GM12878 (cell line): ENCODE data around the gene TOR2A. TPM values are rescaled to one million over a fixed set of nuclear protein-coding genes. Genes with fewer than 3 reads are reported as not detected.

Experiments
- ATAC-seq: fragments of 200-7000 bp; cut with Tn5 transposase; 3 replicates; pipeline ENCODE4 v1.9.1; 2020; ENCODE audit warnings: mild to moderate bottlenecking, moderate library complexity
- BruUV-seq: library from RNA; stranded (reverse); fragments of 400-500 nt; replicated peaks from 2 replicates; lab custom pipeline; 2021; lab: Mats Ljungman, UMichigan
- CTCF ChIA-PET: fragments of 300-600 bp; sonication (Branson Sonifier 250); formaldehyde crosslinking; extraction: SDS; loops from one replicate; lab custom pipeline; 2021; ENCODE audit warnings: inconsistent platforms; lab: Yijun Ruan, JAX
- POLR2A ChIA-PET: fragments of 350-600 bp; formaldehyde crosslinking; extraction: SDS; loops from one replicate; lab custom pipeline; 2021; ENCODE audit warnings: inconsistent platforms; lab: Charles Lee
- RAD21 ChIA-PET: fragments of 300-600 bp; sonication (Branson Sonifier 250); formaldehyde crosslinking; loops from one replicate; lab custom pipeline; 2023; ENCODE audit warnings: antibody characterized with exemption; ENCODE audit not compliant: unreplicated experiment; lab: Charles Lee
- SMC1A ChIA-PET: fragments of 300-600 bp; sonication (Branson Sonifier 250); formaldehyde crosslinking; loops from one replicate; lab custom pipeline; 2023; ENCODE audit not compliant: unreplicated experiment, uncharacterized antibody; lab: Charles Lee
- DNase-seq: peaks from one replicate; pipeline ENCODE4 v3.0.0-alpha.2; 2011; ENCODE audit warnings: low read depth, low spot score
- FAIRE-seq: peaks from 3 replicates; lab custom pipeline; 2011; peaks lifted over from hg19 to GRCh38; lab: Jason Lieb, UNC
- H2AFZ ChIP-seq: 2 replicates; pipeline ENCODE4 v1.6.0; 2011; ENCODE audit warnings: low read depth, low read length, control low read depth; ENCODE audit not compliant: control insufficient read depth
- H3K27ac ChIP-seq: 2 replicates; pipeline ENCODE4 v1.5.1; 2011; ENCODE audit warnings: control low read depth; ENCODE audit not compliant: control insufficient read depth, insufficient read depth
- H3K27me3 ChIP-seq, 2 experiments: replicated peaks in 1 of 2; 2 replicates each; pipeline versions ENCODE4 v1.6.0 to v1.6.1; 2011; ENCODE audit warnings: low read length in 1 of 2; ENCODE audit not compliant: control insufficient read depth in 2 of 2, insufficient read depth in 2 of 2
- H3K36me3 ChIP-seq, 2 experiments: 2 replicates each; pipeline ENCODE4 v1.5.1; 2011; ENCODE audit warnings: low read length in 1 of 2; ENCODE audit not compliant: control insufficient read depth in 2 of 2, insufficient read depth in 2 of 2
- H3K4me1 ChIP-seq: 2 replicates; pipeline ENCODE4 v1.6.1; 2011; ENCODE audit warnings: mild to moderate bottlenecking, low read length, moderate library complexity, mixed read lengths; ENCODE audit not compliant: control insufficient read depth, insufficient read depth
- H3K4me2 ChIP-seq: 2 replicates; pipeline ENCODE4 v1.6.0; 2011; ENCODE audit warnings: control low read depth; ENCODE audit not compliant: control insufficient read depth, insufficient read depth
- H3K4me3 ChIP-seq: fragments of 200-600 bp; sonication (generic); 2 replicates; pipeline ENCODE4 v1.5.1; 2016
- H3K79me2 ChIP-seq: 2 replicates; pipeline ENCODE4 v1.6.0; 2011; ENCODE audit warnings: low read length; ENCODE audit not compliant: control insufficient read depth, insufficient read depth
- H3K9ac ChIP-seq: 2 replicates; pipeline ENCODE4 v1.8.0; 2011; ENCODE audit warnings: low read length, control low read depth, mixed read lengths; ENCODE audit not compliant: control insufficient read depth, insufficient read depth
- H3K9me3 ChIP-seq: replicated peaks from 3 replicates; pipeline ENCODE4 v1.5.1; 2011; ENCODE audit warnings: mild to moderate bottlenecking, low read length; ENCODE audit not compliant: control insufficient read depth, insufficient read depth
- H4K20me1 ChIP-seq: 2 replicates; pipeline ENCODE4 v1.6.0; 2011; ENCODE audit not compliant: control insufficient read depth, insufficient read depth
- BMI1 ChIP-seq: fragments of 450-650 bp; IDR thresholded peaks from 2 replicates; pipeline ENCODE4 v1.6.1; 2016; ENCODE audit warnings: mild to moderate bottlenecking, moderate library complexity, borderline replicate concordance
- EZH2 ChIP-seq: IDR thresholded peaks from 2 replicates; pipeline ENCODE4 v1.6.1; 2012; ENCODE audit warnings: low read depth, mild to moderate bottlenecking, control low read depth, inconsistent platforms, low read length, borderline replicate concordance; ENCODE audit not compliant: control insufficient read depth
- FOXM1 ChIP-seq: IDR thresholded peaks from 2 replicates; pipeline ENCODE4 v1.6.1; 2012; ENCODE audit warnings: low read depth, mild to moderate bottlenecking, inconsistent platforms, low read length, moderate library complexity
- HCFC1 ChIP-seq: fragments of 150-350 bp; IDR thresholded peaks from 2 replicates; pipeline ENCODE4 v1.6.1; 2014; ENCODE audit warnings: low read length
- HDGF ChIP-seq: fragments of 450-650 bp; IDR thresholded peaks from 2 replicates; pipeline ENCODE4 v1.6.1; 2016; ENCODE audit warnings: antibody characterized with exemption
- LARP7 ChIP-seq: fragments of 450-650 bp; IDR thresholded peaks from 2 replicates; pipeline ENCODE4 v1.6.1; 2017; ENCODE audit warnings: mild to moderate bottlenecking
- MYB ChIP-seq: fragments of 150-350 bp; IDR thresholded peaks from 2 replicates; pipeline ENCODE4 v1.6.1; 2014; ENCODE audit warnings: mild to moderate bottlenecking, low read depth, low read length, borderline replicate concordance
- NFIC ChIP-seq: IDR thresholded peaks from 2 replicates; pipeline ENCODE4 v1.6.1; 2012; ENCODE audit warnings: low read depth, mild to moderate bottlenecking, inconsistent platforms, low read length, moderate library complexity
- PAX5 ChIP-seq: IDR thresholded peaks from 2 replicates; pipeline ENCODE4 v1.6.1; 2011; ENCODE audit warnings: low read depth, low read length, borderline replicate concordance
- SMARCA5 ChIP-seq: fragments of 450-650 bp; IDR thresholded peaks from 2 replicates; pipeline ENCODE4 v1.6.1; 2017; ENCODE audit warnings: mild to moderate bottlenecking
- SP1 ChIP-seq: IDR thresholded peaks from one replicate; pipeline ENCODE4 v1.6.1; 2011; ENCODE audit warnings: low read depth, low read length
- ZBTB33 ChIP-seq: fragments of 450-650 bp; IDR thresholded peaks from 2 replicates; pipeline ENCODE4 v1.6.1; 2017; ENCODE audit warnings: mild to moderate bottlenecking
- ZNF217 ChIP-seq: fragments of 450-650 bp; IDR thresholded peaks from 2 replicates; pipeline ENCODE4 v1.6.1; 2017; ENCODE audit warnings: antibody characterized with exemption, mild to moderate bottlenecking
- whole genome bisulfite sequencing: methylation state at CpG from one replicate; pipeline ENCODE4 v1.1.6; 2016; ENCODE audit warnings: low lambda C conversion rate; ENCODE audit not compliant: insufficient replicate concordance, insufficient coverage; ENCODE audit errors: missing lambda C conversion rate; 5-methylcytosine and 5-hydroxymethylcytosine counted together
- in situ Hi-C: fragments of 300-500 bp; cut with MboI; formaldehyde crosslinking; loops from 9 replicates; pipeline ENCODE4 v1.14.3; 2018; ENCODE audit warnings: mixed read lengths
- intact Hi-C: fragments of 100-400 bp; cut with micrococcal nuclease; formaldehyde crosslinking; loops from one replicate; pipeline ENCODE4 v1.14.2; 2022; ENCODE audit not compliant: unreplicated experiment
- polyA plus RNA-seq, 11 experiments: library from polyadenylated mRNA; depleted of rRNA in 4 of 11; unstranded in 6 of 11; stranded (reverse) in 5 of 11; fragments of >200 nt; fragmentation: Nextera tagmentation in 4 of 11; fragmentation: Illumina TruSeq in 1 of 11; extraction: Ambion mirVana in 4 of 11; extraction: Trizol in 1 of 11; gene quantifications; 1 replicate in 1 of 11; 2 replicates in 10 of 11; pipeline versions ENCODE4 v1.2.1 to v1.2.3, GENCODE V29; 2011 to 2016; ENCODE audit warnings: inconsistent platforms in 2 of 11, missing spikeins in 2 of 11, low read depth in 1 of 11
- total RNA-seq, 4 experiments: library from RNA; depleted of rRNA in 3 of 4; stranded (reverse); fragments of >200 nt in 3 of 4; fragmentation: Illumina TruSeq in 1 of 4; extraction: Trizol in 1 of 4; gene quantifications; 2 replicates each; pipeline versions ENCODE4 v1.2.1 to v1.2.3, GENCODE V29; 2013 to 2021
- TF ChIP-seq, protein P1 (sequence below): IDR thresholded peaks from 2 replicates; pipeline ENCODE4 v1.6.1; 2011; ENCODE audit warnings: low read depth, mild to moderate bottlenecking, low read length, moderate library complexity, borderline replicate concordance; ENCODE audit errors: extremely low read depth

TOR2A gene
- total and polyA plus RNA-seq, 10 of the 15 experiments (the other 5 are each of a cell fraction or from before 2014, with no cell fraction given) = 0.52 to 23.7 (median 8.5) TPM

DNA sequence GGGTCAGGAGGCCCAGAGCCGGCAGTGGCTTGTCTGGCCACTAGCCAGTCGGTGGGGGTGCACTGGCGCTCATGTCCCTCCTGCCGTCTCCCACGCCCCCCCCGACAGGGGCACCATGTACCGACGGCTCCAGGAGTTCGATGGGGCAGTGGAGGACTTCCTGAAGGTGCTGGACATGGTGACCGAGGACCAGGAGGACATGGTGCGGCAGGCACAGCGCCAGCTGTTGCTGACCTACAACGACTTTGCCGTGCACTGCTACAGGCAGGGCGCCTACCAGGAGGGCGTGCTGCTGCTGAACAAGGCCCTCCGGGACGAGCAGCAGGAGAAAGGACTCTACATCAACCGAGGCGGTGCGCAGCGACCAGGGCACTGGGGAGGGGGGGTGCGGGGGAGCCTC is 11.1 kb downstream of the TOR2A start:
- ChIA-PET POLR2A (no interaction called here), CTCF (no interaction called here), SMC1A (no interaction called here), RAD21 (no interaction called here)
- Histone ChIP-seq H3K4me2 (no peak overlapping the region), H3K4me3 (no peak overlapping the region), H3K9me3 (no peaks in the 10 kb centered on the region), H3K4me1 (no peaks in the 10 kb centered on the region), H2AFZ (no peak overlapping the region), H3K9ac (no peak overlapping the region), H3K27me3 (no peaks in the 10 kb centered on the region), H4K20me1 (no peaks in the 10 kb centered on the region), H3K79me2 (no peaks in the 10 kb centered on the region), H3K27ac (no peak overlapping the region), H3K36me3 (no peaks in the 10 kb centered on the region)
- intact Hi-C loops (no loop called here), in situ Hi-C loops (no loop called here)
- DNase-seq (no peak), ATAC-seq (no peak), FAIRE-seq (no peak)
- WGBS = 41% methylated on average over 23 of the region's 23 CpGs
- TF ChIP-seq SMARCA5 (no peak), LARP7 (no peak)
- no TSS peak for BruUV-seq

DNA sequence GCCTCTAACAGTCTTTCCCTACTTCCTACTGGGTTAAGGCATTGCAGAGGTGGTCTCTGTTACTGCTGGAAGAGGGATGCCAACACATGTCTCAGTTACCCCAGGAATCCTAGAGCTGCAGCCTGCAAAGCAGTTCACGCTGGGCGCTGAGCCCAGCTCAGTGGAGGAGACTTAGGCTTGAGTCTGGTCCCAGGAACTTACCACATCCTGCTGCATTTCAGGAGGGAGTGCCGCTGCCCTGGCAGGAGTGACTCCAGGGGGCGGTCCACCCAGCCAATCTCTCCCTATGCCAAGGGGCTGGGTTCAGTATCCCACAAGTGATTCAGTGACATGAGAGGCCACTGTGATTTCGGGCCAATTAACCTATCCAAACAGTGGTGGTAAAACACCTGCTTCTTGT is 11.7 kb downstream of the TOR2A start:
- no peak for ATAC-seq
- CTCF ChIA-PET = no interaction called here
- TF ChIP-seq HCFC1 (no peak), ZBTB33 (no peak), ZNF217 (no peak), SP1 (no peak), MYB (no peak), EZH2 (no peak), PAX5 (no peak), FOXM1 (no peak), NFIC (no peak), BMI1 (no peak), HDGF (no peak)
- TF ChIP-seq, protein P1, sequence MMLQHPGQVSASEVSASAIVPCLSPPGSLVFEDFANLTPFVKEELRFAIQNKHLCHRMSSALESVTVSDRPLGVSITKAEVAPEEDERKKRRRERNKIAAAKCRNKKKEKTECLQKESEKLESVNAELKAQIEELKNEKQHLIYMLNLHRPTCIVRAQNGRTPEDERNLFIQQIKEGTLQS = no peak
- Histone ChIP-seq H3K27me3 (no peaks in the 10 kb centered on the region), H3K9ac (no peak overlapping the region), H3K4me2 (no peak overlapping the region), H3K4me3 (no peak overlapping the region), H4K20me1 (no peaks in the 10 kb centered on the region), H3K4me1 (no peaks in the 10 kb centered on the region), H3K9me3 (no peaks in the 10 kb centered on the region), H3K27ac (no peak overlapping the region), H3K36me3 (no peaks in the 10 kb centered on the region), H2AFZ (no peak overlapping the region), H3K79me2 (no peaks in the 10 kb centered on the region)
- no TSS peak for BruUV-seq
- no peak for DNase-seq
- SMC1A ChIA-PET = no interaction called here
- POLR2A ChIA-PET = no interaction called here
- in situ Hi-C loops (no loop called here), intact Hi-C loops (no loop called here)
- no peak for FAIRE-seq
- 63% methylated on average over 5 of the region's 5 CpGs for WGBS
- RAD21 ChIA-PET = no interaction called here
